Measurements from ENCODE around the gene KLC1. TPM values are rescaled to one million over a fixed set of nuclear protein-coding genes. Genes with fewer than 3 reads are reported as not detected.

KLC1 gene
- total RNA-seq, 2 experiments from 2014 or later: 97.5 to 101 TPM

GRCh38 chr14:103685276-103686211 is 56.5 kb downstream of the KLC1 start:
- ChIA-PET POLR2A (interaction anchor here (0.8 to 1.1 kb wide), 3 partner anchors 17 to 55 kb away, joined by 3 to 4 read pairs (median 3); no protein-coding TSS in a partner anchor), CTCF (interaction anchor here (0.6 to 0.9 kb wide), 3 partner anchors 50 to 119 kb away, joined by 3 read pairs; no protein-coding TSS in a partner anchor)
- ATAC-seq: no peak
- no peak for TF ChIP-seq CTCF (IDR thresholded peaks at IDR 0.05)
- peaks cover 25% of the 10 kb centered on the region for H3K36me3 Mint-ChIP-seq (ENCODE audit: low read depth)
- H3K27me3 Mint-ChIP-seq: no peaks in the 10 kb centered on the region
- H3K4me1 Mint-ChIP-seq (ENCODE audit: low read depth): no peaks in the 10 kb centered on the region
- H3K27ac Mint-ChIP-seq: no peak overlapping the region
- intact Hi-C loops (cut with micrococcal nuclease): no loop called here
- no peak overlapping the region for H3K4me3 Mint-ChIP-seq
- H3K9me3 Mint-ChIP-seq: no peaks in the 10 kb centered on the region
- DNase-seq: no peak

- Mint-ChIP-seq H3K27me3 (no peaks in the 10 kb centered on the region), H3K4me3 (no peak overlapping the region), H3K9me3 (no peaks in the 10 kb centered on the region), H3K27ac (no peak overlapping the region), H3K4me1 (ENCODE audit: low read depth) (no peaks in the 10 kb centered on the region), H3K36me3 (ENCODE audit: low read depth) (peaks cover 18% of the 10 kb centered on the region)
- intact Hi-C loops (cut with micrococcal nuclease): no loop called here
- ChIA-PET CTCF (interaction anchor here (0.6 to 1.4 kb wide), 3 partner anchors 22 to 120 kb away, joined by 3 read pairs; no protein-coding TSS in a partner anchor), POLR2A (interaction anchor here (0.6 to 1.5 kb wide), 4 partner anchors 14 to 124 kb away, joined by 3 to 4 read pairs (median 4); no protein-coding TSS in a partner anchor)
- no peak for TF ChIP-seq CTCF (IDR thresholded peaks at IDR 0.05)
- no peak for ATAC-seq
- DNase-seq: no peak
These were observed 57.9 kb downstream of the KLC1 start for GRCh38 chr14:103686831-103687485.

- DNase-seq (no peak), ATAC-seq (no peak)
- Mint-ChIP-seq H3K4me1 (ENCODE audit: low read depth) (no peaks in the 10 kb centered on the region), H3K4me3 (no peak overlapping the region), H3K27me3 (no peaks in the 10 kb centered on the region), H3K27ac (no peak overlapping the region), H3K36me3 (ENCODE audit: low read depth) (peaks cover 18% of the 10 kb centered on the region), H3K9me3 (no peaks in the 10 kb centered on the region)
- no peak for TF ChIP-seq CTCF (IDR thresholded peaks at IDR 0.05)
- POLR2A ChIA-PET: interaction anchor here (1.0 to 1.5 kb wide), 4 partner anchors 9 to 124 kb away, joined by 3 to 4 read pairs (median 3); no protein-coding TSS in a partner anchor
- intact Hi-C loops (cut with micrococcal nuclease): no loop called here
- CTCF ChIA-PET: interaction anchor here (1.4 kb wide), 2 partner anchors 8 to 32 kb away, joined by 3 to 7 read pairs; no protein-coding TSS in a partner anchor
These were observed 58.7 kb downstream of the KLC1 start for GRCh38 chr14:103687712-103688111.

GRCh38 chr14:103688441-103688840 is 59.4 kb downstream of the KLC1 start:
- H3K36me3 Mint-ChIP-seq (ENCODE audit: low read depth): peaks cover 13% of the 10 kb centered on the region
- H3K4me1 Mint-ChIP-seq (ENCODE audit: low read depth): no peaks in the 10 kb centered on the region
- ATAC-seq (no peak), DNase-seq (no peak)
- H3K4me3 Mint-ChIP-seq: no peak overlapping the region
- intact Hi-C loops (cut with micrococcal nuclease): no loop called here
- H3K27me3 Mint-ChIP-seq: no peaks in the 10 kb centered on the region
- ChIA-PET POLR2A (interaction anchor here (1.0 kb wide), 1 partner anchor 8 kb away, joined by 3 read pairs; no protein-coding TSS in a partner anchor), CTCF (interaction anchor here (1.4 kb wide), 2 partner anchors 9 to 31 kb away, joined by 3 to 7 read pairs; no protein-coding TSS in a partner anchor)
- TF ChIP-seq CTCF (IDR thresholded peaks at IDR 0.05): no peak
- no peaks in the 10 kb centered on the region for H3K9me3 Mint-ChIP-seq
- H3K27ac Mint-ChIP-seq: no peak overlapping the region
